ENCODE data around the gene KRTAP10-1. TPM values are rescaled to one million over a fixed set of nuclear protein-coding genes. Genes with fewer than 3 reads are reported as not detected.

The KRTAP10-1 gene
- total and polyA plus RNA-seq, 4 donors: not detected

- H3K27me3 ChIP-seq (ENCODE audit: control insufficient read depth, insufficient read depth, low read length): peaks cover 4% of the 10 kb centered on the region
- H3K36me3 ChIP-seq (ENCODE audit: control insufficient read depth, insufficient read depth, low read length): no peaks in the 10 kb centered on the region
- no peak overlapping the region for H3K4me3 ChIP-seq (ENCODE audit: low read depth, low read length)
- peaks cover 9% of the 10 kb centered on the region for H3K4me1 ChIP-seq (ENCODE audit: control insufficient read depth, insufficient read depth, low read length)
- DNase-seq (ENCODE audit: low read depth in 4 of 6, low spot score in 6 of 6): no peak
- WGBS (ENCODE audit: insufficient coverage): 78% methylated on average over 20 of the region's 21 CpGs
- no peak overlapping the region for H3K27ac ChIP-seq (ENCODE audit: low read depth, low read length)
- H3K9me3 ChIP-seq (ENCODE audit: control insufficient read depth, insufficient read depth, low read length): no peaks in the 10 kb centered on the region
Measured at GRCh38 chr21:44512496-44513388, 27.3 kb downstream of the KRTAP10-1 start.

- Histone ChIP-seq H3K27ac (ENCODE audit: low read depth, low read length) (no peak overlapping the region), H3K9me3 (ENCODE audit: control insufficient read depth, insufficient read depth, low read length) (no peaks in the 10 kb centered on the region), H3K4me1 (ENCODE audit: control insufficient read depth, insufficient read depth, low read length) (peaks cover 9% of the 10 kb centered on the region), H3K4me3 (ENCODE audit: low read depth, low read length) (no peak overlapping the region), H3K36me3 (ENCODE audit: control insufficient read depth, insufficient read depth, low read length) (no peaks in the 10 kb centered on the region), H3K27me3 (ENCODE audit: control insufficient read depth, insufficient read depth, low read length) (peaks cover 4% of the 10 kb centered on the region)
- DNase-seq (ENCODE audit: low read depth in 4 of 6, low spot score in 6 of 6): no peak
- WGBS (ENCODE audit: insufficient coverage): 83% methylated on average over 8 of the region's 8 CpGs
Measured at GRCh38 chr21:44511938-44512275, 28.1 kb downstream of the KRTAP10-1 start.

GRCh38 chr21:44511219-44511937 lies 28.6 kb downstream of the KRTAP10-1 start:
- Histone ChIP-seq H3K9me3 (ENCODE audit: control insufficient read depth, insufficient read depth, low read length) (no peaks in the 10 kb centered on the region), H3K27ac (ENCODE audit: low read depth, low read length) (no peak overlapping the region)
- 95% methylated on average over 11 of the region's 11 CpGs for WGBS (ENCODE audit: insufficient coverage)

GRCh38 chr21:44510508-44511218 lies 29.3 kb downstream of the KRTAP10-1 start:
- Histone ChIP-seq H3K4me3 (ENCODE audit: low read depth, low read length) (no peak overlapping the region), H3K36me3 (ENCODE audit: control insufficient read depth, insufficient read depth, low read length) (no peaks in the 10 kb centered on the region), H3K9me3 (ENCODE audit: control insufficient read depth, insufficient read depth, low read length) (no peaks in the 10 kb centered on the region), H3K27me3 (ENCODE audit: control insufficient read depth, insufficient read depth, low read length) (peaks cover 4% of the 10 kb centered on the region), H3K4me1 (ENCODE audit: control insufficient read depth, insufficient read depth, low read length) (peaks cover 18% of the 10 kb centered on the region), H3K27ac (ENCODE audit: low read depth, low read length) (no peak overlapping the region)
- DNase-seq (ENCODE audit: low read depth in 4 of 6, low spot score in 6 of 6): peak in 2 of 6 donors; percentile 37 to 38
- WGBS (ENCODE audit: insufficient coverage): 19% methylated on average over 36 of the region's 36 CpGs

More at GRCh38 chr21:44511219-44511937, 28.6 kb downstream of the KRTAP10-1 start:
- DNase-seq (ENCODE audit: low read depth in 4 of 6, low spot score in 6 of 6): no peak
- peaks cover 4% of the 10 kb centered on the region for H3K27me3 ChIP-seq (ENCODE audit: control insufficient read depth, insufficient read depth, low read length)
- H3K4me3 ChIP-seq (ENCODE audit: low read depth, low read length): no peak overlapping the region
- H3K4me1 ChIP-seq (ENCODE audit: control insufficient read depth, insufficient read depth, low read length): peaks cover 10% of the 10 kb centered on the region
- no peaks in the 10 kb centered on the region for H3K36me3 ChIP-seq (ENCODE audit: control insufficient read depth, insufficient read depth, low read length)

GRCh38 chr21:44510109-44510507 lies 29.9 kb downstream of the KRTAP10-1 start:
- H3K27me3 ChIP-seq (ENCODE audit: control insufficient read depth, insufficient read depth, low read length): peaks cover 4% of the 10 kb centered on the region
- no peak for DNase-seq (ENCODE audit: low read depth in 4 of 6, low spot score in 6 of 6)
- H3K9me3 ChIP-seq (ENCODE audit: control insufficient read depth, insufficient read depth, low read length): no peaks in the 10 kb centered on the region
- no peak overlapping the region for H3K27ac ChIP-seq (ENCODE audit: low read depth, low read length)
- H3K4me1 ChIP-seq (ENCODE audit: control insufficient read depth, insufficient read depth, low read length): peaks cover 19% of the 10 kb centered on the region
- H3K4me3 ChIP-seq (ENCODE audit: low read depth, low read length): no peak overlapping the region
- no peaks in the 10 kb centered on the region for H3K36me3 ChIP-seq (ENCODE audit: control insufficient read depth, insufficient read depth, low read length)
- 69% methylated on average over 18 of the region's 18 CpGs for WGBS (ENCODE audit: insufficient coverage)

- Histone ChIP-seq H3K4me1 (ENCODE audit: control insufficient read depth, insufficient read depth, low read length) (peaks cover 19% of the 10 kb centered on the region), H3K27me3 (ENCODE audit: control insufficient read depth, insufficient read depth, low read length) (peaks cover 4% of the 10 kb centered on the region), H3K27ac (ENCODE audit: low read depth, low read length) (no peak overlapping the region), H3K4me3 (ENCODE audit: low read depth, low read length) (no peak overlapping the region), H3K36me3 (ENCODE audit: control insufficient read depth, insufficient read depth, low read length) (no peaks in the 10 kb centered on the region), H3K9me3 (ENCODE audit: control insufficient read depth, insufficient read depth, low read length) (no peaks in the 10 kb centered on the region)
- WGBS (ENCODE audit: insufficient coverage): 74% methylated on average over 12 of the region's 12 CpGs
- peak in 2 of 6 donors; percentile 39 to 52 for DNase-seq (ENCODE audit: low read depth in 4 of 6, low spot score in 6 of 6)
Measured at GRCh38 chr21:44509539-44509938, 30.5 kb downstream of the KRTAP10-1 start.

GRCh38 chr21:44508711-44509445 lies 31.1 kb downstream of the KRTAP10-1 start:
- no peaks in the 10 kb centered on the region for H3K36me3 ChIP-seq (ENCODE audit: control insufficient read depth, insufficient read depth, low read length)
- no peak for DNase-seq (ENCODE audit: low read depth in 4 of 6, low spot score in 6 of 6)
- no peak overlapping the region for H3K27ac ChIP-seq (ENCODE audit: low read depth, low read length)
- 94% methylated on average over 16 of the region's 30 CpGs for WGBS (ENCODE audit: insufficient coverage)
- H3K9me3 ChIP-seq (ENCODE audit: control insufficient read depth, insufficient read depth, low read length): no peaks in the 10 kb centered on the region
- peaks cover 19% of the 10 kb centered on the region for H3K4me1 ChIP-seq (ENCODE audit: control insufficient read depth, insufficient read depth, low read length)
- H3K27me3 ChIP-seq (ENCODE audit: control insufficient read depth, insufficient read depth, low read length): peaks cover 4% of the 10 kb centered on the region
- no peak overlapping the region for H3K4me3 ChIP-seq (ENCODE audit: low read depth, low read length)

- Histone ChIP-seq H3K4me1 (ENCODE audit: control insufficient read depth, insufficient read depth, low read length) (peaks cover 19% of the 10 kb centered on the region), H3K9me3 (ENCODE audit: control insufficient read depth, insufficient read depth, low read length) (no peaks in the 10 kb centered on the region), H3K36me3 (ENCODE audit: control insufficient read depth, insufficient read depth, low read length) (no peaks in the 10 kb centered on the region), H3K27me3 (ENCODE audit: control insufficient read depth, insufficient read depth, low read length) (peaks cover 4% of the 10 kb centered on the region), H3K27ac (ENCODE audit: low read depth, low read length) (no peak overlapping the region), H3K4me3 (ENCODE audit: low read depth, low read length) (no peak overlapping the region)
- 90% methylated on average over 5 of the region's 9 CpGs for WGBS (ENCODE audit: insufficient coverage)
- DNase-seq (ENCODE audit: low read depth in 4 of 6, low spot score in 6 of 6): no peak
Measured at GRCh38 chr21:44508426-44508710, 31.6 kb downstream of the KRTAP10-1 start.

Measured in spinal cord (tissue), 10 donors.